HG02642 (cell line): ENCODE results near the gene RING1.

Source experiments
- ATAC-seq: cut with Tn5 transposase; IDR thresholded peaks from one replicate; pipeline ENCODE4 v1.9.1; 2021; ENCODE audit warnings: mild to moderate bottlenecking; ENCODE audit not compliant: unreplicated experiment, poor library complexity

RING1 gene

DNA sequence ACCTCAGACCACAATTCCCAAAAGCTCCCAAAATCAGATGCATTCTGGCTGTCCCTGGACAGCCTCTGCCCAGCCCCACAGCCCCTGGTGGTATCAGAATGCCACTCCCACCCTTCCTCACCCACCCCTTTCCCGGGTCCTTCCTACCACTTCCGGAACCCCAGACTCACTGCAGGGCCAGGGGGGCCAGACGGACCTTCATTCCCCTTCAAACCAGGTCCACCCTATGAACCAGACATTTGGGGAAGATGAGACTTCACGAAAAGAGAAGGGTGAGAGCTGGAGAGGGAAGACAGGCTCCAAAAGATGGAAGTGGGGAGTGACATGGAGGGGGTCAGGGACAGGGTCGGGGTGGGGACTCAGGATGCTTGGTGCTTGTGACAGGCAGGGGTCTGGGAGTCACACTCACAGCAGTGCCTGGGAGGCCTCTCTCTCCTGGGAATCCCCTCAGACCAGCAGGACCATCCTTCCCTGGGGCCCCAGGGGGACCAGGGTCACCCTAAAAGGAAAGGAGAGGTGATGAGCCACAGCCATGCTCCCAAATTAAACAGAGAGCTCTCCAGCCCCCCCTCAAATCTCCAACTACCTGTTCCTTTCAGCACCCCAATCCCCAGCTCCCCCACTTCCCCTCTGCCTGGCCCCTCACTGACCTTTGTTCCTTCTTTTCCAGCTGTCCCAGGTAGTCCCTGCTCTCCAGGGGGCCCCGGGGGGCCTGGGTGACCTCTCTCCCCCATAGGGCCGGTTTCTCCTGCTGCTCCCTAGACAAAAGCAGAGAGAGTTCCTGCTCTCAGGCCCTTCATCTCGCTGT lies 36.2 kb upstream of the RING1 start:
- no peak for ATAC-seq

DNA sequence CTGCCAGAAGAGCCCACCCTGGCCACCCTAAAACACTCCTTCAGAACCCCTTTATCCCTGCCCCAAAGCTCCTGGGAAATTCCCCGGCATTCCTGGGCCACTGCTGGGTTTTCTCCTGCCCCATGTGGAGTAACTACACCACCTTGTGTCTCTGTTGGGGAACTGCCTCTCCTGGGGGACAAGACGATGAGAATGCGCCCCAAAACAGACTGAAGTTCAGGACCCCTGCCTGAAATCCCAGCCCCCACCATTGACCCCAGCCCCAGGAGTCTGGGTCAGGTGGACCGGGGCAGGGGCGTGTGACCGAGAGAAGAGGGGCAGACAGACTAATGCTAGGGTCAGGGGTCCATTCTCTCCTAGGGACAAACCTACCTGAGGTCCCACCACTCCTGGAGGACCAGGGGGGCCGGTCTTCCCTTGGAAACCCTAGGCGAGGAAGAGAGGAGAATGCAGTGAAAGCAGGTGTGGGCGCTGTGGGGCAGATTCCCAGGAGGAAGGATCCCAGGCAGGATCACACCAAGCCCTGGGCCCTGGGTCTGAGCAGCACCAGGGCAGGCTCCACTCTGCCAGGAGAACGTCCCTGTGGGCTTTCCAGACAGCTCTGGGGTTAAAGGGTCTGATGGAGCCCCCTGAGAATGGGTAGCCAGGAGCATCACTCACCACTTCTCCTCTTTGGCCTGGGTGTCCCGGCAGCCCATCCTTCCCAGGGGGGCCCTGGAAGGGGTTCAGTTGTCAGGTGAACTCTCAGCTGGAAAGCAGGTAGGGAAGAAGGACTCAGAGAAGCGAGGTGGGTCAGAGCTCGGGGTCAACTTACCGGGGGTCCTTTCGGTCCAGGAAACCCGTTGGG lies 35.4 kb upstream of the RING1 start:
- no peak for ATAC-seq

- ATAC-seq = no peak
Measured at GRCh38 chr6:33173535-33174180, 34.6 kb upstream of the RING1 start.

GRCh38 chr6:33174784-33175183 lies 33.5 kb upstream of the RING1 start:
- ATAC-seq = no peak

- ATAC-seq = no peak
Measured at GRCh38 chr6:33175436-33176069, 32.7 kb upstream of the RING1 start.

GRCh38 chr6:33176906-33177305 lies 31.4 kb upstream of the RING1 start:
- no peak for ATAC-seq

DNA sequence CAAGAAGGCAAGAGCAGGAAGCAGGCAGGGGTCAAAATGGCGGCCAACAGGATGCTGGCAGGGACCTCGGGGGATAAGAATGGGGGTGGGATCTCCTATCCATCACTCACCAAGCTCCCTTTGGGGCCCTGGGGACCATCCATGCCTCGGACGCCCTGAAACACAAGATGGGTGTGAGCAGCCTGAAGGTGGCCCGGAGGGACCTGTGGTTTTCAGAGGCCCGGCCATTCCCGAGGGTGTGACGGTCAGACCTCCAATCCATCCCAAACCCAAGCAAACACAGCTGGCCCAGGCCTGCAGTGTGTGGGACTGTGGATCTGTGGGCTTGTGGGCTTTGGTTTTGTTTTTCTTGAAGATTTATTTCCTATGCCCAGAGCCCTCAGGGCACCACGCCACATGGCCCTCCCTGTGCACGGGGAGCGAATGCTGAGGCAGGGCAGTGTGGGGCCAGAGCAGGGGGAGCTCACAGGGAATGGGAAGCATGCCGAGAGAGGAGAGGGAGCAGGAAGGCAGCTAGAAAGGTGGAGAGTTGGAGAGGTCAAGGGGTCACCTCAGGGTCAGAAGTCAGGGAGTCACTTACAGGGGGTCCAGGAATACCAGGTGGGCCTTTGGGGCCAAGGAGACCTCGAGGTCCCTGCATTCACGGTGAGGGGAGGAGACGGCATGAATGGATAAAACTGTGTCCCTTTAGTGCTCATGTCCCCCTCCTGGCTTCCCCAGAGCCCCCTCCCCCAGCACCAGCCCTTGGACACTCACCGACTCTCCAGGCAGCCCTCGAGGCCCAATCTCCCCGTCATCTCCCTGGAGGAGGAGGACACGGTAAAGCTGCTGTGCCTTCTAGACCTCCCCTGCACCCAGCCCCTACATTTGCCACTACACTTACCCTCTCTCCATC lies 30.5 kb upstream of the RING1 start:
- no peak for ATAC-seq

- ATAC-seq = no peak
Measured at GRCh38 chr6:33178755-33179475, 29.4 kb upstream of the RING1 start.

DNA sequence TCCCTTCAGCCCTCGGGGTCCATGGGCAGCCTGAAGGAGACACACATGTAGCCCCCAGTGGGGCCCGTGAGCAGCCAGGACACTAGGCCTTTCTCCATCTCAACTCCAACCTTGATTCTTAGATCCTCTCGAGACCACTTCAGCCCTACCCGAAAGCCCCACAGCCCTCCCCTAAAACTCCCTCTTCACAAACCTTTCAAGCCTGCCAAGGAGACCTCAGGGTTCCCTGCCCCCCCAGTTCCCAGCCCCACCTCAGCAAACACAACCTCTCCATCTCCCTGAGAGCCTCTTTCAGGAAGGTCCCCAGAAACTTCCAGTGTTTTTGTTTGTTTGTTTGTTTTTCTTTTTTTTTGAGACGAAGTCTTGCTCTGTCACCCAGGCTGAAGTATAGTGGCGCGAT lies 27.2 kb upstream of the RING1 start:
- ATAC-seq = no peak

DNA sequence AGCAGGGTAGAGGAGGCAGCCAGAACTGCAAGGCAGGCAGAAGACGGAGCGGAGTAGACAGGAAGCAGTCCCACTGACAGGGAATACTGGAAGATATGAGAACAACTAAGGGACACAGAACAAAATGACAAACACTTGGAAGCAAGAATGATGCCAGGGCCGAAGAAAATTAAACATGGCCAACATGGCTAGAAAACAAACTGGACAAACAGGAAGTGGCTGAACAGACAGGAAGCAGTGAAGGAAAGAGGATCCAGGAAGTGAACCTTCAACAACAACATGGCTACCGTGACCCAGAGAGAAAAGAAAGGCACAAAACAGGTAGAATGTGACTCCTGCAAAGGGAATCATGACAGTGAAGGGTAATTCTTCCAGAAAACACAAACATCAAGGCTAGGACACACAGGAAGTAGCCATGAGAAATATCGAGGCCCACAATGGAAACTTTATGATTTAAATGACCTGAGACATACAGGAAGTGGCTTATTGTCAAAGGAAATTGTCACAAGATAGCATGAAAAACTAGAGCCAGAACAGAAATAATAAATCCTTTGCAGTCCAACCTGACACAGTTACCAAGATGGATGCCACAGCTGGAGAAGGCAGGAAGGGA lies 25.1 kb upstream of the RING1 start:
- ATAC-seq = no peak

GRCh38 chr6:33185190-33185589 lies 23.1 kb upstream of the RING1 start:
- no peak for ATAC-seq

- no peak for ATAC-seq
Measured at GRCh38 chr6:33185654-33186187, 22.6 kb upstream of the RING1 start.

DNA sequence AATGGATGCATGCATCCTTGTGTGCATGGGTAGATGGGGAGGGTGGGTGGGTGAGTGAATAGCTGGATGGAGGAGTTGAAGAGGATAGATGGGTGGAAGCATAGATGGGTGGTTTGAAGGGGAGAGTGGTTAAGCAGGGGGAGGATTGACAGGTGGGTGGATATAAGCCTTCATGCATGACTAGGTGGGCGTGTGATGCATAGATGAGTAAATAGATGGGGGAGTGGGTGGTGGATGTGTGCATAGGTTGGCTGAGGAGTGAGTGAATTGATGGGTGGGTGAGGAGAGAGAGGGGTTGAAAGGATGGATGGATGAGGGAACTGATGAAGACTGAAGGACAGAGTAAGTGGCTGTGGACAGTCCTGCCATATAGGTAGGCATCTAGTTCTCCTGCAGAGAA lies 20.5 kb upstream of the RING1 start:
- ATAC-seq = no peak

DNA sequence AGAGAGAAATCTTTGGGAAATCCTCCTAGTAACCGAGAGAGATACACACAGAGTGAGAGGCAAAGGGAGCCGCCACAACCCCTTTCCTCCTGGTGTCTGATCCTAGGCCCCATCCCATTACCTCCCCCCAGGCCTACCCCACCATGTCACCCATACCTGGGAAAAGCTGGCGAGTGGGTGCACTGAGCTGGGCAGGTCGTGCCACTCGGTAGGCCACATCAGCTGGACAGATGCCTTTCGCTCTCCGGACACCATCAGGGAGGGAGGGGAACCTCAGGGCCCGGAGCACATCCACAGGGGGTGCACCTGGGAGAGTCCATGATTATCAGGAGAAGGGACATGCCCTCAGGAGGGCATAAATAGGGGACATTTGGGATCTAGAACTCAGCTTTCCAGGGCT lies 19.1 kb upstream of the RING1 start:
- no peak for ATAC-seq

DNA sequence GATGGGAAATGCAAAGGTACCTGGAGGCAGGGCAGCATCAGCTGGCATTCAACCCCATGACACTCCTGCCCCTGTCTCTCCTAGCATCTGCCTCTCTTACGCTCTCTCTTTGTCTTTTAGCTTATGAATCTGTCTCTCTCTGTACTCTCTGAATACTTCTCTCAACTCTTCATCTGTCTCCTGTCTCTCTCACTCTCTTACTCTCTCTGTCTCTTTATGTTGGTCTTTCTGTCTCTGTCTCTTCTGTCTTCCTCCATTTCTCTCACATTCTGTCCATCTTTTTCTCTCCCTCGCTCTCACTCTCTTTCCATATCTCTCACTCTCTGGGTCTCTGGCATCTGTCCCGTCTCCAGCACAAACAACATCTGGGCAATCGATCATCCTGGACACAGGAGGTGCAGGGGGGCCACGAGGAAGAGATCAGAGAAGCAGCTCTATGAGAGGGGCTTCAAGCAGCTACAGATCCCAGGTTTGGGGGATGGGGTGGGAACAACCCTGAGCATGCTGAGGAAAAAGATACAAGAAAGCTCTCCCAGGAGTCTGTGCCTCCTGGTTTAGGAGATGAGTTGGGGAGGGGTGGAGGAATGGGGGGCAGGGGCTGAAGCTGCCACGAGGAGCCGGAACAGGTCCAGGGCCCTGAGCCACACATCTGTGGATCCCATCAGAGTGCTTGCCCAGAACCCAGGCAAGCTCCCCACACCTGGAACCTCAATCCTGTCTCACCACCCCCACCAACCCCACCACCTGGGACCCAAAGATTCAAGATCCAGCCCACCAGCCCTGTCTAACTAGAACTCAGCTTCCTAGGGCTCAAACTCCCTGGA lies 18.5 kb upstream of the RING1 start:
- no peak for ATAC-seq

- ATAC-seq = no peak
Measured at GRCh38 chr6:33190504-33191107, 17.7 kb upstream of the RING1 start.
